GM19043 (cell line): Measurements from ENCODE around the gene FAM200B.
"Not testable (repeated sequence)": the region's sequence is repeated elsewhere in the genome, so short reads cannot be mapped to it uniquely, and the experiment has no call there.

ENCODE experiments used
- ATAC-seq: cut with Tn5 transposase; IDR thresholded peaks from one replicate; pipeline ENCODE4 v1.9.1; 2021; ENCODE audit warnings: low read depth; ENCODE audit not compliant: unreplicated experiment

Gene FAM200B

GRCh38 chr4:15729910-15730533, 48.4 kb downstream of the FAM200B start:
- peak; percentile 46 for ATAC-seq

DNA sequence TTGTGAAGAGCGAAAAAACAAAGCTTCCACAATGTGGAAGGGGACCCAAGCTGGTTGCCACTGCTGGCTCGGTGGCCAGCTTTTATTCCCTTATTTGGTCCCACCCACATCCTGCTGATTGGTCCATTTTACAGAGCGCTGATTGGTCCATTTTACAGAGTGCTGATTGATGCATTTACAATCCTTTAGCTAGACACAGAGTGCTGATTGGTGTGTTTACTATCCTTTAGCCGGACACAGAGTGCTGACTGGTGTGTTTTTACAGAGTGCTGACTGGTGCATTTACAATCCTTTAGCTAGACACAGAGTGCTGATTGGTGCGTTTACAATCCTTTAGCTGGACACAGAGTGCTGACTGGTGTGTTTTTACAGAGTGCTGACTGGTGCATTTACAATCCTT, 51.4 kb downstream of the FAM200B start:
- not testable (repeated sequence) for ATAC-seq

GRCh38 chr4:15735536-15735935, 53.9 kb downstream of the FAM200B start:
- no peak for ATAC-seq

- no peak for ATAC-seq
These were observed 55.0 kb downstream of the FAM200B start for GRCh38 chr4:15736514-15737050.

GRCh38 chr4:15737255-15737654, 55.6 kb downstream of the FAM200B start:
- ATAC-seq: no peak

GRCh38 chr4:15738877-15739276, 57.2 kb downstream of the FAM200B start:
- ATAC-seq: no peak
